SU-DHL-6 (cell line): ENCODE results near the gene SYT7.

Experiments used
- CTCF ChIP-seq: fragments of 200-600 bp; sonication (generic); IDR thresholded peaks from one replicate; pipeline ENCODE4 v1.5.1; 2017; ENCODE audit warnings: antibody characterized with exemption, mild to moderate bottlenecking, low read length, moderate library complexity; ENCODE audit not compliant: insufficient read depth, poor library complexity, severe bottlenecking
- EZH2phosphoT487 ChIP-seq: fragments of 200-600 bp; sonication (generic), shearing (Covaris generic); conservative IDR thresholded peaks from 2 replicates; pipeline ENCODE4 v1.6.1; 2018; ENCODE audit warnings: mild to moderate bottlenecking, antibody characterized with exemption, low read length, moderate library complexity, mixed read lengths

- TF ChIP-seq CTCF: no peak
- no peak for TF ChIP-seq EZH2phosphoT487
Measured at GRCh38 chr11:61528114-61528513, 52.8 kb downstream of the SYT7 start.
